Epithelial cell of proximal tubule (primary cell): ENCODE results near the gene DCAF8L1. TPM values are rescaled to one million over a fixed set of nuclear protein-coding genes. Genes with fewer than 3 reads are reported as not detected.
"Not testable (repeated sequence)": the region's sequence is repeated elsewhere in the genome, so short reads cannot be mapped to it uniquely, and the experiment has no call there.

Experiments used
- DNase-seq: peaks from one replicate; pipeline ENCODE4 v3.0.0-alpha.2; 2011; ENCODE audit warnings: low read depth
- H3K4me3 ChIP-seq: 2 replicates; pipeline ENCODE4 v1.5.1; 2011; ENCODE audit warnings: low read depth, mild to moderate bottlenecking, low read length
- CTCF ChIP-seq: conservative IDR thresholded peaks from 2 replicates; pipeline ENCODE4 v1.5.1; 2012; ENCODE audit warnings: low read depth, mild to moderate bottlenecking, low read length
- total RNA-seq: library from RNA; depleted of rRNA; stranded (reverse); fragments of >200 nt; gene quantifications from 2 replicates; pipeline ENCODE4 v1.2.3, GENCODE V29; 2015

DCAF8L1 gene
- total RNA-seq, 1 donor from 2014 or later, result not detected

- no peak for DNase-seq
- TF ChIP-seq CTCF, result no peak
- no peak overlapping the region for H3K4me3 ChIP-seq
These were observed 14.9 kb upstream of the DCAF8L1 start for GRCh38 chrX:27996132-27996531.

GRCh38 chrX:27995611-27996010 is 14.4 kb upstream of the DCAF8L1 start:
- no peak for DNase-seq
- H3K4me3 ChIP-seq, result no peak overlapping the region
- TF ChIP-seq CTCF, result no peak

DNA sequence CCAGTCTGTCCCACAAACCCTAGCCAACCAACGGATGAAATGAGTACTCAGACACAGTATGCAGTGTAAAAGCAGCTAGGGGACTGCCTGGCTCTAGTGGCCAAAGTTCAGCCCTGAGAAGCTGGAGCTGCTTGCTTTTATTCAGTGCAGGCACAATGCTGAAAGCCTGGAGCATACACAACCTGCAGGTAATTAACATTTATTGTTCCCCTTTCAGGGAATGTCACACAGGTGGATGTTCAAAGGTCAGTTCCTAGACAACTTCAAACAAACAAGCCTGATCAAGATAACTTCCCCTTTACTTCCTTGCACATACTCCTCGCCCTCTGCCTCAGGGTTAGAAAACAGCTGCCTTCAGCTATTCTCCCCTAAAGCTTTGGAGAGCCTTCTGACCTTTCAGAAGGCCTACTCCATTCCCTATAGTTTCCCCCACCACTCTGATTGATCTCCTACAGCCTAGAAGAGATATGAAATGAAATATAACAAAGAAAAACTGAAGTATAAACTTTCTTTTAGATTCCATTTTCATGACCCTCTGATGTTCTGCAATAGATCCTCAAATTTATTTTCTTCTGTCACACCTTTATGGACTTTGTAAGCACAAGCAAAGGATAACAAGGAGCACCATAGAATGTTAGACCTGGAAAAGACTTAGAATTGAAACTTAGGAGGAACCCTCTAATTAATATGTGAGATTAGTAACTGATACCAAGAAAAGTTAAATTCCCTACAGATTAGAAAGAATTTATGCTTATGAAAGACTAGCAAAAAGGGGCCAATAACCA is 6.8 kb upstream of the DCAF8L1 start:
- DNase-seq, result no peak

DNA sequence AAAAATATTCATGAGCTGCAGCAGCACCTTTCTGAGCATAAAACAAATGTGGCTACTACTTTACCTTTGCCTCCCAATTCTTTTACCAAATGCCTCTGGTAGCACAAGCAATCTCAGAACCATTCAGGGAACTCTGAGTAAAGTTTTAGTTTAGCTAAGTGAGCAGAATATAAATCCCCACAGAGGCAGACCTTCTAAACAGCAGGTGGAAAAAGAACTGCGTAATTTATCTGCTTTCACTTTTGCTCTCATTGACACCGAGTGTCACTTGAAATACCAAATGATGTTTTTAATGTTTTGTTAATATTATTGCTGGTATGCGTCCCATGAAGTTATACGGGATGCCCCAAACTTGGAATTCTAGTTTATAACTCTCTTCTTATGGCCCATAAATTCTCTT is 4.3 kb downstream of the DCAF8L1 start:
- H3K4me3 ChIP-seq, DNase-seq: not testable (repeated sequence)

More for the DNA sequence above, 6.8 kb upstream of the DCAF8L1 start:
- no peak overlapping the region for H3K4me3 ChIP-seq
- no peak for TF ChIP-seq CTCF

DNA sequence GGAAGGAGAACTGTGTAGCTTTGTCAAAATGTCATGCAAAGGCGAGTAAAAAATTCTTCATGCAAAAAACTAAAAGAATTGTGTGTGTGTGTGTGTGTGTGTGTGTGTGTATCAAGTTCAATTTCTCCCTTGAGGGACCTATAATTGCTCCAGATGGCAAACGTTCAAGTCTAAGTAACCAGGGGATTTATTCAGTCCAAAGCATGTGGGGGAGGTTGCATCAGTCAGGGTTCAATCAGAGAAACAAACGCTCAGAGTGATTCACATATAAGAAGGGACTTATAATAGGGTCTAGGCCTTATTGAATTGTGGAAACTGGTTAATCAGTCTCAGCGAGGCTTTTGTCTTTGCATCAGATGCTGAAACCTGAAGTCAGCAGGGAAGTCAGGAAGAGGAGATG is 5.0 kb downstream of the DCAF8L1 start:
- no peak overlapping the region for H3K4me3 ChIP-seq
- no peak for DNase-seq
- no peak for TF ChIP-seq CTCF

GRCh38 chrX:27968878-27969277 is 12.4 kb downstream of the DCAF8L1 start:
- no peak overlapping the region for H3K4me3 ChIP-seq
- no peak for TF ChIP-seq CTCF
- DNase-seq, result no peak

DNA sequence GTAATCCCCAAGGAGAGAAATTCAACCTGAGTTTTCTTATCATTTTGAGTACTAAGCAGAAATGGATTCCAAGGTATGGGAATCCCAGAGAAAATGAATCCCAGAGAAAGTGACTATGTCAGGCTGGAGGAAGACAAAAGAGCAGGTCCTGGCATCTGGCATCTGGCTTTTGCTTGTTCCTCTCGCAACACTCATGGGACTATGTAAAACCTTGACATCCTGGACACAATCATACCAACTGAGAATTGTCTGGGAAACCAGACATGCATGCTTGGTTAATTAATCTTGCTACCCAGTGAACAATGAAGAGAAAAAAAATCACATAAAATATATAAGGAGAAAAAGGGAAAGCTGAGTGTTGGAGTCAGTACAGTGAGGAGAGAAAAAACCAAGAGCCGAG is 12.9 kb downstream of the DCAF8L1 start:
- TF ChIP-seq CTCF, result no peak
- H3K4me3 ChIP-seq, result no peak overlapping the region
- no peak for DNase-seq
